Liver (tissue), 9 donors: Measurements from ENCODE around the gene KCNK2. TPM values are rescaled to one million over a fixed set of nuclear protein-coding genes. Genes with fewer than 3 reads are reported as not detected.

Experiments used
- DNase-seq: peaks from one replicate; pipeline ENCODE4 v3.0.0-alpha.2; 2017; ENCODE audit warnings: low spot score
- H3K27ac ChIP-seq, 2 donors: one replicate each; pipeline ENCODE4 v1.7.0; 2013; ENCODE audit warnings: inconsistent platforms in 2 of 2, low read length in 2 of 2, control low read depth in 1 of 2, low read depth in 1 of 2, mild to moderate bottlenecking in 1 of 2
- H3K27me3 ChIP-seq, 4 donors: one replicate each; pipeline versions ENCODE4 v1.6.1 to v1.7.0; 2013; ENCODE audit warnings: low read length in 3 of 4, inconsistent platforms in 1 of 4, mild to moderate bottlenecking in 1 of 4, moderate library complexity in 1 of 4; ENCODE audit not compliant: control insufficient read depth in 4 of 4, insufficient read depth in 4 of 4
- H3K36me3 ChIP-seq, 4 donors: one replicate each; pipeline versions ENCODE4 v1.6.1 to v1.7.0; 2013; ENCODE audit warnings: low read length in 3 of 4, mild to moderate bottlenecking in 3 of 4, low read depth in 1 of 4, moderate library complexity in 1 of 4; ENCODE audit not compliant: control insufficient read depth in 4 of 4, insufficient read depth in 3 of 4
- H3K4me1 ChIP-seq, 4 donors: one replicate each; pipeline versions ENCODE4 v1.6.1 to v1.7.0; 2013; ENCODE audit warnings: low read length in 3 of 4, mild to moderate bottlenecking in 3 of 4, moderate library complexity in 1 of 4; ENCODE audit not compliant: control insufficient read depth in 4 of 4, insufficient read depth in 4 of 4
- H3K4me3 ChIP-seq, 3 donors: one replicate each; pipeline versions ENCODE4 v1.6.1 to v1.7.0; 2013; ENCODE audit warnings: low read length in 3 of 3, control low read depth in 1 of 3, low read depth in 1 of 3, mild to moderate bottlenecking in 1 of 3
- H3K9ac ChIP-seq, 2 donors: one replicate each; pipeline ENCODE4 v1.7.0; 2013; ENCODE audit warnings: low read length in 2 of 2, mild to moderate bottlenecking in 2 of 2, moderate library complexity in 2 of 2, control low read depth in 1 of 2, low read depth in 1 of 2
- H3K9me3 ChIP-seq, 4 donors: one replicate each; pipeline versions ENCODE4 v1.6.1 to v1.7.0; 2013; ENCODE audit warnings: low read length in 3 of 4; ENCODE audit not compliant: control insufficient read depth in 4 of 4
- ATF3 ChIP-seq: IDR thresholded peaks from 2 replicates; pipeline ENCODE4 v1.6.1; 2016; ENCODE audit warnings: antibody characterized with exemption
- CTCF ChIP-seq: fragments of 150-350 bp; IDR thresholded peaks from 2 replicates; pipeline ENCODE4 v1.5.1; 2017; ENCODE audit warnings: improper control_type of control experiment, low read depth, low read length; ENCODE audit not compliant: missing input control
- FOXA1 ChIP-seq: IDR thresholded peaks from 2 replicates; pipeline ENCODE4 v1.6.1; 2016; ENCODE audit warnings: antibody characterized with exemption
- FOXA2 ChIP-seq: IDR thresholded peaks from 2 replicates; pipeline ENCODE4 v1.6.1; 2016; ENCODE audit warnings: antibody characterized with exemption
- GABPA ChIP-seq, 2 donors: IDR thresholded peaks in 1 of 2; conservative IDR thresholded peaks in 1 of 2; 2 replicates each; pipeline ENCODE4 v1.6.1; 2016; ENCODE audit warnings: antibody characterized with exemption in 2 of 2, mild to moderate bottlenecking in 1 of 2, moderate library complexity in 1 of 2
- HNF4G ChIP-seq: IDR thresholded peaks from 2 replicates; pipeline ENCODE4 v1.6.1; 2016; ENCODE audit warnings: antibody characterized with exemption
- NR2F2 ChIP-seq: IDR thresholded peaks from 2 replicates; pipeline ENCODE4 v1.6.1; 2016; ENCODE audit warnings: antibody characterized with exemption
- REST ChIP-seq: IDR thresholded peaks from 2 replicates; pipeline ENCODE4 v1.6.1; 2016; ENCODE audit warnings: antibody characterized with exemption, mild to moderate bottlenecking
- RXRA ChIP-seq, 2 donors: IDR thresholded peaks; 2 replicates each; pipeline ENCODE4 v1.6.1; 2017 to 2018; ENCODE audit warnings: antibody characterized with exemption in 2 of 2, mild to moderate bottlenecking in 1 of 2
- YY1 ChIP-seq: IDR thresholded peaks from 2 replicates; pipeline ENCODE4 v1.6.1; 2016; ENCODE audit warnings: antibody characterized with exemption, mild to moderate bottlenecking
- WGBS: extraction: QIAGEN DNeasy Blood & Tissue Kit; methylation state at CpG from one replicate; pipeline ENCODE4 v1.1.7; 2013; 5-methylcytosine and 5-hydroxymethylcytosine counted together
- polyA plus RNA-seq, 2 donors: library from polyadenylated mRNA; stranded (reverse) in 1 of 2; unstranded in 1 of 2; fragments of 200-250 nt in 1 of 2; fragments of >200 nt in 1 of 2; fragmentation: Nextera tagmentation in 1 of 2; extraction: Ambion mirVana in 1 of 2; gene quantifications; one replicate each; pipeline versions ENCODE4 v1.2.1 to v1.2.3, GENCODE V29; 2013 to 2015
- total RNA-seq, 2 donors: library from RNA; depleted of rRNA; stranded (reverse); fragments of >200 nt; gene quantifications; one replicate each; pipeline ENCODE4 v1.2.3, GENCODE V29; 2014
- donor health status: healthy.
- donor health status: healthy.
- donor health status: healthy.
- donor health status: healthy.
- donor health status: healthy.

Gene KCNK2
- total and polyA plus RNA-seq, 4 donors: 0.01 to 0.08 TPM; not detected in 2

- Histone ChIP-seq H3K9ac (no peak overlapping the region), H3K4me3 (no peak overlapping the region), H3K9me3 (no peaks in the 10 kb centered on the region), H3K36me3 (no peaks in the 10 kb centered on the region), H3K27ac (no peak overlapping the region), H3K27me3 (no peaks in the 10 kb centered on the region), H3K4me1 (no peaks in the 10 kb centered on the region)
- 96% methylated on average over 1 of the region's 1 CpG for WGBS
- TF ChIP-seq YY1 (no peak), NR2F2 (no peak), RXRA (IDR thresholded peaks at IDR 0.05) (no peak), HNF4G (no peak)
- no peak for DNase-seq
These were observed 33.2 kb downstream of the KCNK2 start for GRCh38 chr1:215115760-215116159.

GRCh38 chr1:215118081-215118480 is 35.5 kb downstream of the KCNK2 start:
- no peak overlapping the region for H3K9ac ChIP-seq
- WGBS: 49% methylated on average over 1 of the region's 1 CpG
- TF ChIP-seq GABPA (IDR thresholded peaks at IDR 0.05 in 1 of 2, conservative IDR thresholded peaks at IDR 0.05 in 1 of 2) (no peak), RXRA (IDR thresholded peaks at IDR 0.05) (no peak), FOXA2 (no peak), ATF3 (no peak), YY1 (no peak), REST (no peak), FOXA1 (no peak)
- H3K27ac ChIP-seq: no peak overlapping the region
- no peaks in the 10 kb centered on the region for H3K9me3 ChIP-seq
- no peaks in the 10 kb centered on the region for H3K4me1 ChIP-seq
- H3K36me3 ChIP-seq: no peaks in the 10 kb centered on the region
- no peaks in the 10 kb centered on the region for H3K27me3 ChIP-seq
- no peak overlapping the region for H3K4me3 ChIP-seq
- no peak for DNase-seq

GRCh38 chr1:215119056-215119455 is 36.5 kb downstream of the KCNK2 start:
- Histone ChIP-seq H3K27me3 (no peaks in the 10 kb centered on the region), H3K4me1 (no peaks in the 10 kb centered on the region), H3K9ac (no peak overlapping the region), H3K27ac (no peak overlapping the region), H3K4me3 (no peak overlapping the region), H3K36me3 (no peaks in the 10 kb centered on the region), H3K9me3 (no peaks in the 10 kb centered on the region)
- no peak for DNase-seq
- TF ChIP-seq GABPA (IDR thresholded peaks at IDR 0.05 in 1 of 2, conservative IDR thresholded peaks at IDR 0.05 in 1 of 2): no peak
- no peak for TF ChIP-seq CTCF
